B cell (primary cell): ENCODE measurements around the gene NHLRC1. TPM values are rescaled to one million over a fixed set of nuclear protein-coding genes. Genes with fewer than 3 reads are reported as not detected.

Experiments used
- ATAC-seq: fragments of 200-7000 bp; cut with Tn5 transposase; one replicate; pipeline ENCODE4 v1.10.0; 2021; ENCODE audit warnings: low read depth, mild to moderate bottlenecking, moderate number of reproducible peaks, moderate library complexity
- CTCF ChIA-PET: fragments of 350-600 bp; sonication (Branson Sonifier 250); formaldehyde crosslinking; loops from one replicate; lab custom pipeline; 2021; ENCODE audit warnings: antibody characterized with exemption, inconsistent platforms; lab: Charles Lee
- POLR2A ChIA-PET: fragments of 350-600 bp; sonication (Branson Sonifier 250); formaldehyde crosslinking; loops from one replicate; lab custom pipeline; 2021; ENCODE audit warnings: antibody characterized with exemption; lab: Charles Lee
- DNase-seq: peaks from one replicate; pipeline ENCODE4 v3.0.0; 2013
- H2AFZ ChIP-seq: 2 replicates; pipeline ENCODE4 v1.6.1; 2012; ENCODE audit warnings: mild to moderate bottlenecking, low read depth, low read length; ENCODE audit not compliant: insufficient read depth, poor library complexity, severe bottlenecking
- H3K27ac ChIP-seq, 2 donors: 1 replicate in 1 of 2; 2 replicates in 1 of 2; pipeline ENCODE4 v1.5.1; 2012 to 2013; ENCODE audit warnings: low read length in 2 of 2, mild to moderate bottlenecking in 2 of 2, moderate library complexity in 1 of 2
- H3K27me3 ChIP-seq, 4 experiments: fragments of 200-600 bp in 1 of 4; sonication (generic) in 1 of 4; replicated peaks in 1 of 4; 1 replicate in 2 of 4; 2 replicates in 2 of 4; pipeline versions ENCODE4 v1.6.1 to v1.7.0; 2013 to 2016; ENCODE audit warnings: low read length in 3 of 4, mild to moderate bottlenecking in 2 of 4, mixed read lengths in 1 of 4, moderate library complexity in 1 of 4; ENCODE audit not compliant: insufficient read depth in 4 of 4, control insufficient read depth in 3 of 4; ENCODE audit errors: control extremely low read depth in 1 of 4
- H3K36me3 ChIP-seq, 2 experiments: replicated peaks in 1 of 2; 1 replicate in 1 of 2; 2 replicates in 1 of 2; pipeline versions ENCODE4 v1.6.1 to v1.7.1; 2013; ENCODE audit warnings: low read length in 1 of 2; ENCODE audit not compliant: insufficient read depth in 2 of 2, control insufficient read depth in 1 of 2; ENCODE audit errors: control extremely low read depth in 1 of 2, extremely low read depth in 1 of 2
- H3K4me1 ChIP-seq, 2 donors: fragments of 200-600 bp in 1 of 2; sonication (generic) in 1 of 2; 1 replicate in 1 of 2; 2 replicates in 1 of 2; pipeline versions ENCODE4 v1.5.1 to v1.6.1; 2013 to 2017; ENCODE audit warnings: low read length in 2 of 2; ENCODE audit not compliant: control insufficient read depth in 2 of 2, insufficient read depth in 2 of 2
- H3K4me2 ChIP-seq: replicated peaks from 2 replicates; pipeline ENCODE3; 2012; ENCODE audit warnings: mild to moderate bottlenecking, low read depth, low read length; ENCODE audit not compliant: poor library complexity, severe bottlenecking
- H3K4me3 ChIP-seq, 5 experiments: fragments of 200-600 bp in 1 of 5; sonication (generic) in 1 of 5; 1 replicate in 3 of 5; 2 replicates in 2 of 5; pipeline versions ENCODE4 v1.5.1 to v1.7.0; 2011 to 2016; ENCODE audit warnings: low read length in 4 of 5, mild to moderate bottlenecking in 4 of 5, low read depth in 2 of 5, control low read depth in 1 of 5, moderate library complexity in 1 of 5; ENCODE audit not compliant: insufficient read depth in 1 of 5; ENCODE audit errors: control extremely low read depth in 1 of 5, extremely low read depth in 1 of 5
- H3K79me2 ChIP-seq: fragments of 200-600 bp; sonication (generic); one replicate; pipeline ENCODE4 v1.6.0; 2016; ENCODE audit warnings: low read length; ENCODE audit not compliant: control insufficient read depth, insufficient read depth
- H3K9ac ChIP-seq: fragments of 200-600 bp; sonication (generic); 2 replicates; pipeline ENCODE4 v1.6.1; 2017; ENCODE audit warnings: mild to moderate bottlenecking, low read length, moderate library complexity
- H3K9me3 ChIP-seq, 3 donors: one replicate each; pipeline versions ENCODE4 v1.6.1 to v1.7.1; 2013; ENCODE audit warnings: low read length in 2 of 3; ENCODE audit not compliant: control insufficient read depth in 2 of 3, insufficient read depth in 1 of 3; ENCODE audit errors: control extremely low read depth in 1 of 3
- H4K20me1 ChIP-seq: 2 replicates; pipeline ENCODE4 v1.6.0; 2012; ENCODE audit warnings: mild to moderate bottlenecking, low read length; ENCODE audit not compliant: insufficient read depth, control insufficient read depth, poor library complexity, severe bottlenecking
- H3K27ac Mint-ChIP-seq: one replicate; pipeline ENCODE4 v1.8.0; 2021; ENCODE audit warnings: mixed read lengths
- H3K27me3 Mint-ChIP-seq: one replicate; pipeline ENCODE4 v1.8.0; 2021; ENCODE audit warnings: mixed read lengths
- H3K4me1 Mint-ChIP-seq: one replicate; pipeline ENCODE4 v1.8.0; 2021; ENCODE audit warnings: mixed read lengths
- H3K4me3 Mint-ChIP-seq: one replicate; pipeline ENCODE4 v1.8.0; 2021; ENCODE audit warnings: mixed read lengths
- H3K9me3 Mint-ChIP-seq: one replicate; pipeline ENCODE4 v1.8.0; 2022; ENCODE audit warnings: mixed read lengths; ENCODE audit not compliant: insufficient read depth
- CTCF ChIP-seq: fragments of 200-600 bp; IDR thresholded peaks from one replicate; pipeline ENCODE4 v1.8.0; 2022; ENCODE audit warnings: antibody characterized with exemption, mild to moderate bottlenecking
- EZH2 ChIP-seq: IDR thresholded peaks from 2 replicates; pipeline ENCODE4 v1.6.1; 2012; ENCODE audit warnings: borderline replicate concordance, low read depth, mild to moderate bottlenecking, moderate library complexity, low read length; ENCODE audit not compliant: insufficient read depth, poor library complexity, severe bottlenecking
- WGBS: methylation state at CpG from one replicate; pipeline ENCODE4 v1.1.5; 2013; ENCODE audit warnings: missing lambda C conversion rate; ENCODE audit not compliant: insufficient coverage; 5-methylcytosine and 5-hydroxymethylcytosine counted together
- intact Hi-C: fragments of 100-400 bp; cut with micrococcal nuclease; formaldehyde crosslinking; loops from one replicate; pipeline ENCODE4 v1.10.0; 2022
- polyA plus RNA-seq: library from polyadenylated mRNA; depleted of rRNA; stranded (reverse); fragments of >200 nt; gene quantifications from 2 replicates; pipeline ENCODE4 v1.2.3, GENCODE V29; 2012
- total RNA-seq, 2 donors: library from RNA; stranded (reverse); fragments of 120-200 nt in 1 of 2; gene quantifications; 1 replicate in 1 of 2; 2 replicates in 1 of 2; pipeline versions ENCODE4 v1.2.3 to v1.2.4, GENCODE V29; 2013 to 2022

NHLRC1 gene
- total and polyA plus RNA-seq, 2 donors (not counting 1 experiment from before 2014, with no cell fraction given): 0.31 to 1.0 TPM

DNA sequence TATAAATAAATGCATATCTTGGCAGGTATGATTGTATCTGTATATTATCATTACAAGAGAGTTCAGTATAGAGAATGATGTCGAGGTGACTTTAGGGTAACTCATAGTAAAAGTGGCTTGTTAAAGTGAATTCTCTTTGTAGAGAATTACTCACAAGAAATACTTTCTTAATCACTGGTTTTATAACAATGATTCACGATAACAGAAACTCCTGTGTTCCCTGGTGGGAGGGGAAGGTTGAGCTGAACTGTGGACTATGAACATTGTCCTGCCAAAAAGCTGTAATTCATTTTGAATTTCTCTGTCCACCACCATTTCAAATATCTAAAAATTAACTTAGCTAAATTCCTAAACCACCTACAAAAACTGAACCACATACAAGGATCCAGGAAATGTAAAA is 24.7 kb upstream of the NHLRC1 start:
- H3K27ac ChIP-seq: no peak overlapping the region
- no peaks in the 10 kb centered on the region for H3K9me3 ChIP-seq
- H4K20me1 ChIP-seq: no peaks in the 10 kb centered on the region
- no peak overlapping the region for H2AFZ ChIP-seq
- no CpG with 5 or more reads among the region's 2 CpGs for WGBS
- no peak overlapping the region for H3K4me3 ChIP-seq
- Mint-ChIP-seq H3K4me3 (no peak overlapping the region), H3K9me3 (no peaks in the 10 kb centered on the region), H3K27me3 (no peaks in the 10 kb centered on the region), H3K4me1 (peaks cover 3% of the 10 kb centered on the region), H3K27ac (no peak overlapping the region)
- H3K36me3 ChIP-seq: peaks cover 0 to 15% of the 10 kb centered on the region in 2 experiments
- no peak for TF ChIP-seq EZH2
- DNase-seq (no peak), ATAC-seq (no peak)
- ChIA-PET CTCF (no interaction called here), POLR2A (no interaction called here)
- no peaks in the 10 kb centered on the region for H3K4me1 ChIP-seq
- intact Hi-C loops: no loop called here
- H3K27me3 ChIP-seq: no peaks in the 10 kb centered on the region
- H3K9ac ChIP-seq: no peak overlapping the region
- no peaks in the 10 kb centered on the region for H3K79me2 ChIP-seq
- no peak overlapping the region for H3K4me2 ChIP-seq

DNA sequence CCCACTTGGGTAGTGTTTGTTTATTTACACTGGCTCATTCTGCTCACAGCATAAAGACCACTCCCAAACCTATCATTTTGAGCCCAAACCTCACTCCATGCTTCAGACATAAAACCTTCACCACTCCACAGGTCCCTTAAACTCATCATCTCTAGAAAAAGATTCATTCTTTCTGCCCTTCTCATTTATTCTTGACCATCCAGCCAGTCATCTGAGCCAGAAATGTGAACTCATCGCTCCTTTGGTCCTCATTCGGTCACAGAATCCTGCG is 20.0 kb upstream of the NHLRC1 start:
- Mint-ChIP-seq H3K4me1 (peaks cover 6% of the 10 kb centered on the region), H3K9me3 (no peaks in the 10 kb centered on the region), H3K4me3 (no peak overlapping the region), H3K27me3 (no peaks in the 10 kb centered on the region), H3K27ac (no peak overlapping the region)
- no peak for ATAC-seq
- no peak overlapping the region for H3K27ac ChIP-seq
- ChIA-PET POLR2A (no interaction called here), CTCF (no interaction called here)
- H3K36me3 ChIP-seq: peaks cover 0 to 25% of the 10 kb centered on the region in 2 experiments
- no peak overlapping the region for H2AFZ ChIP-seq
- H3K27me3 ChIP-seq: no peaks in the 10 kb centered on the region
- no peaks in the 10 kb centered on the region for H4K20me1 ChIP-seq
- intact Hi-C loops: no loop called here
- H3K79me2 ChIP-seq: no peaks in the 10 kb centered on the region
- DNase-seq: no peak
- no peaks in the 10 kb centered on the region for H3K9me3 ChIP-seq
- WGBS: 100% methylated on average over 3 of the region's 3 CpGs
- H3K4me1 ChIP-seq: no peaks in the 10 kb centered on the region
- TF ChIP-seq EZH2: no peak
- no peak for TF ChIP-seq CTCF
- H3K9ac ChIP-seq: no peak overlapping the region
- H3K4me2 ChIP-seq: no peak overlapping the region
- H3K4me3 ChIP-seq: no peak overlapping the region
